GM13976 (cell line): ENCODE data around the gene DNAH9.

Source experiments
- DNase-seq: peaks from one replicate; pipeline ENCODE4 v3.0.0; 2012; ENCODE audit warnings: low spot score
- CTCF ChIP-seq: IDR thresholded peaks from 2 replicates; pipeline ENCODE4 v1.5.1; 2012; ENCODE audit warnings: borderline replicate concordance, mild to moderate bottlenecking; ENCODE audit not compliant: insufficient read depth; ENCODE audit errors: extremely low read depth, missing control alignments, control extremely low read depth
- in situ Hi-C: fragments of 300-500 bp; cut with MboI; formaldehyde crosslinking; loops from one replicate; pipeline ENCODE4 v1.12.0; 2022; ENCODE audit warnings: low sequenced_read_pairs, mixed read lengths, inconsistent platforms; ENCODE audit not compliant: unreplicated experiment

DNAH9 gene

GRCh38 chr17:11744696-11745095, 146.4 kb downstream of the DNAH9 start:
- DNase-seq = no peak
- TF ChIP-seq CTCF = no peak
- in situ Hi-C loops = no loop called here

GRCh38 chr17:11747441-11747840, 149.2 kb downstream of the DNAH9 start:
- DNase-seq = no peak

DNA sequence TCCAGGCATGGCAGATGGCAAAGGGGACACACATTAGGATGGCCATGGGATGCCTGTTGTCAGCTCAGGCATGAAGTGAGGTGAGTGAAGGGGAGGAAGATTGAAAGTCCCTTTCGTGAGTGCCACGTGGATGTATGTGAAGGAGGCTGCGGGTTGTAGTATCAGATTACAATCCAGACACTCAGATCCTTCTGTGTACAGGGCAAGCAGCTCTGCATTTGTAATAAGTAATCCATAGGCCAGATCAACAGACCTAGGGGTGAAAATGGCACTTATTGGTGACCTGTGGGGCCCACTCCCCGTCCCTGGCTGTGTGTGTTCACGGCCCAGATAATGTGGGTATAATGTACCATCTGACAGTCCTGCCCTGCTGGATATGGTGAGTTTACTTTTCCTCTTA, 159.5 kb downstream of the DNAH9 start:
- no peak for DNase-seq
- in situ Hi-C loops = no loop called here
- TF ChIP-seq CTCF = no peak

More at GRCh38 chr17:11747441-11747840, 149.2 kb downstream of the DNAH9 start:
- in situ Hi-C loops = no loop called here
- TF ChIP-seq CTCF = no peak

- TF ChIP-seq CTCF = no peak
- in situ Hi-C loops = no loop called here
- DNase-seq = no peak
Measured at GRCh38 chr17:11768106-11768505, 169.8 kb downstream of the DNAH9 start.

DNA sequence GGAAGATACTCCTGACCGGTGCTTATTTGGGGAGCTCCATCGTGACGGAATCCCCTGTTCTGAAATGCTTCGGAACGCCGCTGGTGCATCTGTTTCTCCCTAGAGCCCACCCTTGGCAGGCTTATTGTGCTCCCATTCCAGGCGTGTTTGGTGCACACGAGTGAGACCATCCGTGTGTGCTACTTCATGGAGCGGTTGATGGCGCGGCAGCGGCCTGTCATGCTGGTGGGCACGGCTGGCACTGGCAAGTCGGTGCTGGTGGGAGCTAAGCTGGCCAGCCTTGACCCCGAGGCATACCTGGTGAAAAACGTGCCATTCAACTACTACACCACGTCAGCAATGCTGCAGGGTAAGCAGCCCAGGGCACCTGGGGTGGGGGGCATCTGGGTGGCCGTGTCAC, 170.7 kb downstream of the DNAH9 start:
- TF ChIP-seq CTCF = no peak
- in situ Hi-C loops = no loop called here
- no peak for DNase-seq

- DNase-seq = no peak
- in situ Hi-C loops = no loop called here
- no peak for TF ChIP-seq CTCF
Measured at GRCh38 chr17:11772031-11772430, 173.8 kb downstream of the DNAH9 start.

GRCh38 chr17:11779892-11780291, 181.6 kb downstream of the DNAH9 start:
- no peak for DNase-seq
- no peak for TF ChIP-seq CTCF
- in situ Hi-C loops = no loop called here
